HUES6 (cell line): ENCODE results near the gene HS3ST1.

Experiments
- H3K27ac ChIP-seq: 2 replicates; pipeline ENCODE4 v1.7.0; 2013; ENCODE audit warnings: low read depth, mild to moderate bottlenecking, low read length, inconsistent platforms
- H3K27me3 ChIP-seq: 2 replicates; pipeline ENCODE4 v1.6.1; 2013; ENCODE audit warnings: low read length; ENCODE audit not compliant: control insufficient read depth, insufficient read depth
- H3K36me3 ChIP-seq: 2 replicates; pipeline ENCODE4 v1.6.1; 2013; ENCODE audit warnings: low read length; ENCODE audit not compliant: control insufficient read depth, insufficient read depth
- H3K4me1 ChIP-seq: 2 replicates; pipeline ENCODE4 v1.6.1; 2013; ENCODE audit warnings: low read length; ENCODE audit not compliant: control insufficient read depth, insufficient read depth
- H3K4me3 ChIP-seq: 2 replicates; pipeline ENCODE4 v1.5.1; 2013; ENCODE audit warnings: low read depth, low read length
- H3K9ac ChIP-seq: one replicate; pipeline ENCODE4 v1.6.1; 2013; ENCODE audit warnings: mild to moderate bottlenecking, low read length
- H3K9me3 ChIP-seq: 2 replicates; pipeline ENCODE4 v1.6.1; 2013; ENCODE audit warnings: low read depth, low read length; ENCODE audit not compliant: control insufficient read depth, insufficient read depth

Gene HS3ST1

DNA sequence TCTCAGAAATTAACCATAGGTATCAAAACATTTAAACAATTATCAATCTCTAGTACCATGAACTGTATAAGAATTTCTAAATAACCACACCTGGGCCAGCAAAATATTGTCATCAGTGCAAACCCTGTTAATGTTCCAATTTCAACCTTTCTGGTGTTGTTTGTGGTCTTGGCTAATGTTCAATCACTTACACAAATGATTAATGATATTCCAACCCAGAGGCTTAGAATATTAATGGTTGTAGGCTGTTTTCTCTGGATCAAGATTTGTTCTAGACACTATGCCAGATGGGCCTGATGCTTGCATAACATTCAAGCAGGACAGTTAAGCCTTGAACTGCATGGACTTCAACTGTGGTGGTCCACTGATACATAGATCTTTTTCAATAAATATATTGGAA lies 69.1 kb downstream of the HS3ST1 start:
- 0 out of 2 replicates have a peak, but pooled peaks cover 12% of the 10 kb centered on the region for H3K9me3 ChIP-seq
- H3K4me3 ChIP-seq = no peak overlapping the region
- H3K36me3 ChIP-seq = no peaks in the 10 kb centered on the region
- no peaks in the 10 kb centered on the region for H3K4me1 ChIP-seq
- no peaks in the 10 kb centered on the region for H3K27me3 ChIP-seq
- no peak overlapping the region for H3K27ac ChIP-seq
- no peak overlapping the region for H3K9ac ChIP-seq

DNA sequence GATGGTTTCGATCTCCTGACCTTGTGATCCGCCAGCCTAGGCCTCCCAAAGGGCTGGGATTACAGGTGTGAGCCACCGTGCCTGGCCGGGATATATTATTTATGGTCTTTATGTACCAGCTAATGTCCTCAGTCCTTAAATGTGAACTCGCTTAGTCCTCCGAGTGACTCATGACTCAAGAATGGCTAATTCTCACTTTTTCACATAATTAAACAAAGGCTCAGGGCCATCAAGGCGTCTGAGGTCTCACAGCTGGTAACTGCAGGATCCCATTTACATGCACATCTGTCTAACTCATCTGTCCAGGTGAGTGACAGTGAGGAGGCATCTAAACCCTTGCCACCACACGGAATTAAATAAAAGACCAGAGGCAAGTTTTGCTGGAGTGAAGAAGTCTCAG lies 73.5 kb downstream of the HS3ST1 start:
- no peak overlapping the region for H3K9ac ChIP-seq
- H3K27ac ChIP-seq = no peak overlapping the region
- no peaks in the 10 kb centered on the region for H3K27me3 ChIP-seq
- no peaks in the 10 kb centered on the region for H3K36me3 ChIP-seq
- H3K4me3 ChIP-seq = no peak overlapping the region
- H3K9me3 ChIP-seq = 0 out of 2 replicates have a peak, but pooled peaks cover 15% of the 10 kb centered on the region
- no peaks in the 10 kb centered on the region for H3K4me1 ChIP-seq

DNA sequence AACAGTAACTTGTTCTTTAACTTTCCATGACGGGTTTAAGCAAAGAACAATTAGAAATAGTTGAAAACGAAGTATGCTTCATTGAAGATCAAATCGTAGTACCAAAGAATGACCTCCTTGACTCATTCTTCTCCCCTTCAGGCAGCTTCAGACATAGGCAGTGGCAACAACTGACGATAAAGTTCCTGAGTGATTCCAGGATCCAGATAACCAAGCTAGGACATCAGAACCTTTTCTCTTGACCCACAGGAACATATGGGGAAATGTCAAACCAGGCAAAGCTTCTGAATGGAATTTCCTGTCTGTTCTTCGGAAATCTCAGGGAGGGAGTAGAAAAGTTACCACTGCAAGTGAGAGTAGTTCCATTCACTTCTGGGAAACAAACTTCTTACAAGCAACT lies 74.2 kb downstream of the HS3ST1 start:
- Histone ChIP-seq H3K27ac (no peak overlapping the region), H3K4me1 (no peaks in the 10 kb centered on the region), H3K9ac (no peak overlapping the region), H3K4me3 (no peak overlapping the region), H3K36me3 (no peaks in the 10 kb centered on the region), H3K27me3 (no peaks in the 10 kb centered on the region), H3K9me3 (0 out of 2 replicates have a peak, but pooled peaks cover 15% of the 10 kb centered on the region)

DNA sequence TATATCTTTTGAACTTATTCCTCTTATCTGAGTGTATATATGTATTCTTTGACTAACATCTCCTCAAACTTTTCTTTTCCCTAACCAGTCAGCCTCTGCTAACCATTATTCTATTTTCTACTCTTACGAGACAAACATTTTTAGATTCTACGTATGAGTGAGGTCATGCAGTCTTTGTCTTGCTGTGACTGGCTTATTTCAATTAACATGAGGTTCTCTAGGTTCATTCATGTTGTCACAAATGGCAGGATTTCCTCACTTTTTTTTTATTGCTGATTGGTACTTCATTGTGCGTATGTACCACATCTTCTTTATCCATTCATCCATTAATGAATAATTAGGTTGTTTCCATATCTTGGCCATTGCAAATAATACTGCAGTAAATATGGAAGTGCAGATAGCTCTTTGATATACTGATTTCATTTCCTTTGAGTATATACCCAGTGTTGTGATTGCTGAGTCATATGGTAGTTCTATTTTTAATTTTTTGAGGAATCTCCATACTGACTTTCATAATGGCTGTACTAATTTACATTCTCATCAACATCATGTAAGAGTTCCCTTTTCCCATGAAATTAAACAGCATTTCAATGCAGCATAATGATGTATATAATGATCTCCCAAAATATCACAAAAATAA lies 80.1 kb downstream of the HS3ST1 start:
- no peaks in the 10 kb centered on the region for H3K27me3 ChIP-seq
- no peak overlapping the region for H3K4me3 ChIP-seq
- H3K9ac ChIP-seq = no peak overlapping the region
- no peaks in the 10 kb centered on the region for H3K9me3 ChIP-seq
- 0 out of 2 replicates have a peak, but pooled peaks cover 2% of the 10 kb centered on the region for H3K4me1 ChIP-seq
- H3K27ac ChIP-seq = no peak overlapping the region
- no peaks in the 10 kb centered on the region for H3K36me3 ChIP-seq

DNA sequence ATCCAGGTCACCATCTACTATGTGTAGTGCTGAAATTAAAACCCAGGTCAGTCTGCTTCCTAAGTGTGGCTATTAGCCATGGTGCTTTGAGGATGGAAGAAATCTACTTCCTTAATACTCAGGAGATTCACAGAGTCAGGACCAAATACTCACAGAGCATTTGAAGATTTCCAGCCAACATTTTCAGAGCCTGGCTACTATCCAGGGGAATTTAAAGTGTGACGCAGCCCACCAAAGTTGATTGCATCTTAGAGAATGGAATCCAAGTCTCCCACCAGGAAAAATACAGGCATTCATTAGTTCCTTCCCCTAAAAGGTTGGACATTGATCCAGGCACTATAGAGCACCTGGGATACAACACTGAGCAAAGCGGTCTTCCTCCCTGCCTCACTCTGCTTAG lies 83.8 kb downstream of the HS3ST1 start:
- Histone ChIP-seq H3K4me3 (no peak overlapping the region), H3K9ac (no peak overlapping the region), H3K4me1 (peaks cover 14% of the 10 kb centered on the region; the same call in 1 of the 2 replicates), H3K36me3 (no peaks in the 10 kb centered on the region), H3K27me3 (no peaks in the 10 kb centered on the region), H3K27ac (no peak overlapping the region), H3K9me3 (no peaks in the 10 kb centered on the region)

DNA sequence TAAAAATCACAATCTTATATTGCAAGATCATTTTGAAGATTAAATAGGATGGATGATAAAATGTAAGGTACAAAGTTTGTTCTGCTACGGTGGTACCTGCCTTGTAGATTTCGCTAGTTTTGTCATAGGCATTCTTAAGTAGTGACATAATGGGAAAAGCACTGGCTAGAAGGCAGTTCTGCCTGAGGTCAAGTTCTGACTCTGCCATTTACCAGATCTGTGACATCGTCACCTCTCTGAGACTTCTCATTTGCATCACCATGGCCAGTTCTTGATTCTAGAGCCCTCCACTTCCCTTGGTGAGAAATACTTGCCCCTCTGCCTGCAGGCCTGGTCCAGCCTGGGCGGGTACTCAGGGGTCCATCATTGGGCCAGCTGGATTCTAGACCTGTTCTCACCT lies 85.2 kb downstream of the HS3ST1 start:
- H3K36me3 ChIP-seq = no peaks in the 10 kb centered on the region
- no peak overlapping the region for H3K4me3 ChIP-seq
- H3K9ac ChIP-seq = no peak overlapping the region
- H3K27ac ChIP-seq = no peak overlapping the region
- peaks cover 14% of the 10 kb centered on the region; the same call in 1 of the 2 replicates for H3K4me1 ChIP-seq
- no peaks in the 10 kb centered on the region for H3K9me3 ChIP-seq
- H3K27me3 ChIP-seq = no peaks in the 10 kb centered on the region
